Thymus (tissue), 11 donors: ENCODE results near the gene EFCAB8. TPM values are rescaled to one million over a fixed set of nuclear protein-coding genes. Genes with fewer than 3 reads are reported as not detected.
"Not testable (repeated sequence)": the region's sequence is repeated elsewhere in the genome, so short reads cannot be mapped to it uniquely, and the experiment has no call there.

ENCODE experiments used
- DNase-seq, 9 donors: peaks; one replicate each; pipeline ENCODE4 v3.0.0-alpha.2; 2013; ENCODE audit warnings: low spot score in 9 of 9, low read depth in 6 of 9, missing footprints in 1 of 9
- H3K27ac ChIP-seq, 2 donors: one replicate each; pipeline ENCODE4 v1.5.1; 2013; ENCODE audit warnings: control low read depth in 1 of 2, low read depth in 1 of 2, low read length in 1 of 2, mild to moderate bottlenecking in 1 of 2, moderate library complexity in 1 of 2
- H3K27me3 ChIP-seq, 2 donors: one replicate each; pipeline ENCODE4 v1.5.1; 2013; ENCODE audit warnings: low read length in 1 of 2; ENCODE audit not compliant: control insufficient read depth in 2 of 2, insufficient read depth in 1 of 2
- H3K36me3 ChIP-seq, 2 donors: one replicate each; pipeline ENCODE4 v1.5.1; 2013; ENCODE audit warnings: low read length in 1 of 2, mild to moderate bottlenecking in 1 of 2, moderate library complexity in 1 of 2; ENCODE audit not compliant: control insufficient read depth in 2 of 2, insufficient read depth in 2 of 2
- H3K4me1 ChIP-seq, 2 donors: one replicate each; pipeline ENCODE4 v1.5.1; 2013; ENCODE audit warnings: low read length in 2 of 2; ENCODE audit not compliant: control insufficient read depth in 2 of 2, insufficient read depth in 2 of 2
- H3K4me3 ChIP-seq, 2 donors: one replicate each; pipeline ENCODE4 v1.5.1; 2013; ENCODE audit warnings: low read length in 2 of 2, control low read depth in 1 of 2, mild to moderate bottlenecking in 1 of 2
- H3K9me3 ChIP-seq, 2 donors: one replicate each; pipeline ENCODE4 v1.5.1; 2013; ENCODE audit warnings: low read length in 1 of 2, mild to moderate bottlenecking in 1 of 2; ENCODE audit not compliant: control insufficient read depth in 2 of 2, insufficient read depth in 1 of 2
- WGBS: extraction: QIAGEN DNeasy Blood & Tissue Kit; methylation state at CpG from one replicate; pipeline ENCODE4 v1.1.7; 2013; 5-methylcytosine and 5-hydroxymethylcytosine counted together
- polyA plus RNA-seq: library from polyadenylated mRNA; stranded (reverse); fragments of 200-250 nt; gene quantifications from one replicate; pipeline ENCODE4 v1.2.3, GENCODE V29; 2013
- total RNA-seq: library from RNA; stranded (reverse); fragments of 120-200 nt; gene quantifications from one replicate; pipeline ENCODE4 v1.2.4, GENCODE V29; 2013
- donor health status: healthy.

The EFCAB8 gene
- total and polyA plus RNA-seq, 2 donors = 0.33 to 0.46 TPM

DNA sequence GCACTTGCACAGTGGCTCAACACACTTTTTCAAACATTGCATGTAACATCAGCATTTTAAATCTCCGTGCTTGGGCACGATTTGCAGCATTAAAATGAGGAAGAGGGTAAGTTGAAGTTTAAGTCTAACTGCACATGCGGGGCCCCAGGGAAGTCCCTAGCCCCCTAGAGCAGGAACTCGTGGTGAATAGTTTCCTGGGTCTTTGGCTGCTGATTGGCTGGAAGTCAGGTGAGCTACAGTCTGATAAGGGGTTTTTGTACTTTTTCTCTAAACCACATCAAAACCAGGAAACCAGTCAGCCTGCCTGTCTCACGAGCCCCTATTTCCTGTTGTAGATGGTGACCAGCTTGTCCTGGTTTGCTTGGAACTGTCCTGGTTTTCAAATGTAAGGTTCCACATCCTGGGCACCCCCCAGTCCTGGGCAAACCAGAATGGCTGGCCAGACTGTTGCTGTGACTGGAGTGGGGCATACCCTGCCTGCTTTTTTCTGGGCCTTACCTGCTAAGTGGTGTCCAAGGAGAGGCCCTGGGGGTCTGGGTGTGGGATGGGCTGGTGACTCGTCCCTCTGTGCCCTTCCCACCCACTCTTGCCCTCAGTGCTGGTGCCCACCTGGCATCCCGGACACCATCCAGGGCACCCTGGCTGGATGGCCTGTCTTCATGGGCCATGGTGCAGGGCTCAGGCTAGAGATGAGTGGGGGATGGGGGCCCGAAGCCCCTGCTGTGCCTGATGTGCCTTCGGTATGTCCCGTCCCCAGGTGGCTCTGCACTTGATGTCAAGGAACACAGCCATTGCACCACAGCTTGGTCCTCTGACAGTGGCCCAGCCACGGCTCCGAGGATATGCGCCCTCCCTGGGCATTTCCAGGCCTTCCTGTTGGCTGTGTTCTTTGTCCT is 113.7 kb downstream of the EFCAB8 start:
- peaks cover 1 to 25% of the 10 kb centered on the region in 2 donors for H3K9me3 ChIP-seq
- peak overlapping the region; percentile 97 to 99 for H3K27ac ChIP-seq
- peaks cover 60 to 91% of the 10 kb centered on the region in 2 donors for H3K4me1 ChIP-seq
- no peaks in the 10 kb centered on the region for H3K36me3 ChIP-seq
- whole genome bisulfite sequencing = 43% methylated on average over 13 of the region's 13 CpGs
- peak overlapping the region; percentile 28 to 32 for H3K4me3 ChIP-seq
- no peaks in the 10 kb centered on the region for H3K27me3 ChIP-seq
- peak in 8 of 9 donors; percentile 82 to 98 (median 92) for DNase-seq

DNA sequence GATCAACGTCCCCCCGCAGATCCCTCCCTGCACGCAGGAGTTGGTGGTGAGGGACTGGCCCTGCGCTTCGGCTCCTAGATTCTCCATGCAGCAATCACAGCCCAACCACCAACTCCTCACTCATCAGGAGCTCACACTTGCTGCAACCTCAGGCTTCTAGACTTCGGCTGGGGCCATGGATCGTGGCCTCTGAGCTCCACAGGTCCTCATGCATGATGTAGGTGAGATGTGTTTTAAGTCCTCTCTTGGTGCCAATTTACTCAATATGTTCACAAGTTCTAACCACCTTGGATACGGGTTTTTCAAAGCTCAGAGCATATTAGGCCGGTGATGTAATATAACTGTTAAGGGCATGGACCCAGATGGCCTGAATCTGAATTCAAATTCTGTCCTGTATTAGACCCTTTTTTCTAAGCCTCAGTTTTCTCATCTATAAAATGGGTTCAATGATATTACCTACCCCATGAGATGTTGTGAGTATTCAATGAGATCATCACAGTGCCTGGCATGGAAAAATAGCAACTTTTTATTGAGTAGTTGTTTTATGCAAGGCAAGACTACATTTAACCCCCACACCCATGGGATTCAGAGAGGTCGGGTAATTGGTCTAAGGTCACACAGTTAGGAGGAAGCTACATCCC is 114.5 kb downstream of the EFCAB8 start:
- H3K36me3 ChIP-seq = no peaks in the 10 kb centered on the region
- no peaks in the 10 kb centered on the region for H3K27me3 ChIP-seq
- 94% methylated on average over 10 of the region's 10 CpGs for WGBS
- no peak for DNase-seq
- H3K9me3 ChIP-seq = peaks cover 1 to 32% of the 10 kb centered on the region in 2 donors
- peaks cover 54 to 88% of the 10 kb centered on the region in 2 donors for H3K4me1 ChIP-seq
- H3K27ac ChIP-seq = peak overlapping the region; percentile 97 to 99
- H3K4me3 ChIP-seq = no peak overlapping the region

GRCh38 chr20:32974204-32975064 is 115.7 kb downstream of the EFCAB8 start:
- peaks cover 1 to 32% of the 10 kb centered on the region in 2 donors for H3K9me3 ChIP-seq
- not testable (repeated sequence) for H3K27me3 ChIP-seq

DNA sequence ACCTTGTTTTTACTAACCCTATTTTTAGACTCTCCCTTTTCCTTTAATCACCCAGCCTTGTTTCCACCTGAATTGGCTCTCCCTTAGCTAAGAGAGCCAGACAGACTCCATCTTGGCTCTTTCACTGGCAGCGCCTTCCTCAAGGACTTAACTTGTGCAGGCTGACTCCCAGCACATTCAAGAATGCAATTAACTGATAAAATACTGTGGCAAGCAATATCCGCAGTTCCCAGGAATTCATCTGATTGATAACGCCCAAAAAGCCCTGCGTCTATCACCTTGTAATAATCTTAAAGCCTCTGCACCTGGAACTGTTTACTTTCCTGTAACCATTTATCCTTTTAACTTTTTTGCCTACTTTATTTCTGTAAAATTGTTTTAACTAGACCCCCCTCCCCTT is 116.4 kb downstream of the EFCAB8 start:
- not testable (repeated sequence) for H3K27me3 ChIP-seq, DNase-seq, H3K4me3 ChIP-seq, H3K36me3 ChIP-seq
- peaks cover 1 to 32% of the 10 kb centered on the region in 2 donors for H3K9me3 ChIP-seq
- WGBS = 97% methylated on average over 4 of the region's 4 CpGs
- H3K27ac ChIP-seq = peak overlapping the region in 1 of 2 donors; percentile 50
- peaks cover 42 to 69% of the 10 kb centered on the region in 2 donors for H3K4me1 ChIP-seq

More at GRCh38 chr20:32974204-32975064, 115.7 kb downstream of the EFCAB8 start:
- DNase-seq = peak in 1 of 9 donors; percentile 32
- H3K36me3 ChIP-seq, H3K4me3 ChIP-seq: not testable (repeated sequence)
- Histone ChIP-seq H3K4me1 (peaks cover 49 to 76% of the 10 kb centered on the region in 2 donors), H3K27ac (peak overlapping the region; percentile 38 to 97)
- WGBS = 91% methylated on average over 9 of the region's 9 CpGs

- Histone ChIP-seq H3K4me3 (no peak overlapping the region), H3K4me1 (peaks cover 34 to 64% of the 10 kb centered on the region in 2 donors), H3K36me3 (no peaks in the 10 kb centered on the region), H3K27me3 (no peaks in the 10 kb centered on the region), H3K9me3 (peaks cover 1 to 32% of the 10 kb centered on the region in 2 donors), H3K27ac (peak overlapping the region in 1 of 2 donors; percentile 55)
- WGBS = 98% methylated on average over 15 of the region's 15 CpGs
- DNase-seq = no peak
These were observed 117.3 kb downstream of the EFCAB8 start for GRCh38 chr20:32975698-32976674.

- H3K4me3 ChIP-seq = no peak overlapping the region
- H3K36me3 ChIP-seq = no peaks in the 10 kb centered on the region
- no peaks in the 10 kb centered on the region for H3K27me3 ChIP-seq
- peak overlapping the region in 1 of 2 donors; percentile 0 for H3K27ac ChIP-seq
- peak in 1 of 9 donors; percentile 43 for DNase-seq
- 55% methylated on average over 6 of the region's 6 CpGs for WGBS
- H3K9me3 ChIP-seq = peaks cover 1 to 32% of the 10 kb centered on the region in 2 donors
- H3K4me1 ChIP-seq = peaks cover 26 to 57% of the 10 kb centered on the region in 2 donors
These were observed 118.0 kb downstream of the EFCAB8 start for GRCh38 chr20:32976746-32977145.

DNA sequence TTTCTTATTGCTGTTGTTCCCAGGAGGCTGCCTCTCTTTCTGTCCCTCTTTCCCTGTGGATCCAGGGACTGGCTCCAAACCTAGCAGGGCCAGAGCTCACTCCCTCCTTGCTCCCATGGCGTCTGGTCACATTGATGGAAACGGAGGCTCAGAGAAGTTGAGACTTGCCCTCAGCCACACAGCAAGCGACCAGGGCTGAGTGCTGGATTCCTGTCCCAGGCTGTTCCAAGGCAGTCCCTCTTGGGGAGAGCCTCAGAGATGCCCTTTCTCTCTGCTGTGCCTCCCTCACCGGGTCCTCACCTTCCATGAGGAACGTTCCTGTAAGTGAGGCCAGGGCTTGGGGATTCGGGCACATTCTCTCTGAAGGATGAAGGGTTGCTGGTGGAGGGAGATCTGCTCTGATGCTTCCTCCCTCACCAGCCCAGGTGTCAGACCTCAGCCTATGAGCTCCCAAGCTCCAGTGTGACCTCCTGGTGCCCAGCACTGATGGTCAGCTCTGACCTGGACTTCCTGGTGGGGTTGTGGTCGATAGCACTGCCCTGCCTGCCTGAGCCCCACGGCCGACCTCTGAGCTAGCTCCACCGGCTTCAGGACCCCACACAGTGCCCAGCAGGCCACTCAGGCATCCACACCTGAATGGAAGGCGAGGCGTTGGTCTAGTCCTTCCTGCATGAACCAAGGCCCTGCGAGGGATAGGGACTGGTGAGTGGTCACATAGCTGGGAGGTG is 118.7 kb downstream of the EFCAB8 start:
- no peaks in the 10 kb centered on the region for H3K27me3 ChIP-seq
- H3K9me3 ChIP-seq = peaks cover 1 to 31% of the 10 kb centered on the region in 2 donors
- peak overlapping the region; percentile 1 to 8 for H3K27ac ChIP-seq
- no peak for DNase-seq
- no peak overlapping the region for H3K4me3 ChIP-seq
- peaks cover 20 to 50% of the 10 kb centered on the region in 2 donors for H3K4me1 ChIP-seq
- no peaks in the 10 kb centered on the region for H3K36me3 ChIP-seq
- WGBS = 97% methylated on average over 13 of the region's 13 CpGs
